Stimulated activated CD8-positive, alpha-beta memory T cell treated with anti-CD3 and anti-CD28 coated beads, Interleukin-7, amount 100 ng/mL, for 4 hours (primary cell): Measurements from ENCODE around the gene RAPGEF1.
"Not testable (repeated sequence)": the region's sequence is repeated elsewhere in the genome, so short reads cannot be mapped to it uniquely, and the experiment has no call there.

ENCODE experiments used
- DNase-seq, 2 donors: peaks; one replicate each; pipeline ENCODE4 v3.0.0-alpha.2; 2020; ENCODE audit warnings: low read depth in 2 of 2

Gene RAPGEF1

DNA sequence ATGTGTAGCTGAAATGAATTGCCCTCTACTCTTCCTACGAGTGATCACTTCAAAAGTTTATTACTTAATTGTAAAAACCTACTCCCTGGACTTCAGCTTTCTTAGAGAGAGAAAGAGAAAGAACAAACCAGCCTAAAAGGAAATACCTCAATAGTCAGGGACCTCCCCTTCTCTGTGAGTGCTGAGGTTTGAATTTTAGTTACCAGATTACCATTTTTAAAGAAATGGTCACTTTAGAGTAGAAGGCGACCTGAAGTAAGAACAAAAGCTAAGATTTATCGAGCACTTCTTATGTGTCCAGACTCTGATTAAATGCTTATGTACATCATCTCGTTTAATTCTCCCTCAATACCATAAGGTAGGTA lies 11.3 kb downstream of the RAPGEF1 start:
- DNase-seq, result no peak

DNA sequence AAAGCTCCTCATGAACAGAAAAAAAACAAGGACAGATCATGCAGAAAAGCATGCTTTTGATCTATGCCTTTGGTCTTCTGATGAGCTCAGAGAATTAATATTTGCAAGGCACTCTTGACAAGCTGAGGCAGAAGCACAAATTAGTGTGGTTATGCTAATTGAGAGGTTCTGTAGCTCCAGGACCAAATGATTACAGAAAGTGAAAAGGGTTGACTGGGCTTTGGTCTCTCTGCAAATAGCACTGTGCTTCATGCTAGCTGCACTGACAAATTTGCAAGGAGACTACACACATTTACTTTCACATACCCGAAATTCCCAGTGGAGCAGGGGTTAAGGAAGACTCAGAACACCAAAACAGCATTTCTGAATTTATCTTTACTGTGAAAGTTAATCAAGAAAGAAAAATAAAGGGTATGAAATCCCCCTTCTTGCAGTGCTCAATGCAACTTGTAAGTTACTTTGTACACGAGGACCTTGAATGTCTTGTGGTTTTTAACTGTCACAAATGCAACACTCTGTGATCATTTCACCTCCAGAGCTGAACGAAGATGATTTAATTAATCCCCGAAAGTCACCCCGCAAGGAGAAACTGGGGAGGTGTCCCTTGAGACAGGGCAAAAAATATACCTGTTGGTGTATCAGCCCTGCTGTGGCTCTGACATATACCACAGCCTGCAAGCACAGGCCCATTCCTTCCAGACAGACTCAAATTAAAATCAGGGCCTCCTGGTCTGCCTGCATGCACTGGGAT lies 11.9 kb downstream of the RAPGEF1 start:
- DNase-seq, result no peak

DNA sequence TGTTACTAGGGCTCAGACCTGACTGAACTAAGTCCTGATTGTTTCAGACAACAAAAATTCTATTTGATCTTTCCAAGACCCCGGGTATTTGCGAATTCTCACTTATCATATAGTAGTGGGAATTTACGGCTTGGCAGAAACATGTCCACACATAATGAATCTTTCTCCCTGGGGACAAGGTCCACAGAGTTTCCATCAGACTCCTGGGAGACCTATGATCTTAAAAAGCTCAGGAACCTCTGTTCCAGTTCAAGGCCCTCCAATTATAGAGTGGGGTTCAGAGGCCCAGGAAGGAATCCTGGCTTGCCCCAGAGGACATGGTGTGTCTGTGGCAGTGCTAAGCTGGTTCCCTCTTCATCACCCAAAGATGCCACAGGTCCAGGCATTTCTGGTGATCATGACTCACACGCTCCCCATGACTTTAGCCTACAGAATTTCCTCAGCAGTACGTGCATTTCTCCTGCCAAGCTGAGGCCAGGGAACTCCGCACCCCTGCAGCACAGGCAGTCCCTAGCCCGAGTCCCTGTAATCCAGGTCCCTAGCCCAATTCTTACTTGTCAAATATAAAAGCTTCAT lies 12.6 kb downstream of the RAPGEF1 start:
- no peak for DNase-seq

DNA sequence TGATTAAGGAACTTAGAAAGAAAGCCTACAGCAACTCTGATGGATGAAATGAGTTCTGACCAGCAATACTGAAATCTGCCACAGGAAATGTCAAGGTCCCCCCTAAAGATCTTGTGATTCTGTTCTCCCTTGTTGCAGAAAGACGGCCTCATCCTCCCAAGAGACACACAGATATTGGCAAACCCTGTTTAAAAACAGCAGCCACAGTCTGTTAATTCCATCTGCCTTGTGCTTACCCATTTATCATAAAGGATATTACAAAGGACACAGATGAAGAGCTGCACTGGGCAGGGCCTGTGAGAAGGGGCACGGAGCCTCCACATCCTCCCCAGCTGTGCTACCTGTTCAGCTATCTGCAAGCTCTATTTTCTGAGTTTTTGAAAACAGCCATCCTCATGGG lies 15.2 kb downstream of the RAPGEF1 start:
- no peak for DNase-seq

DNA sequence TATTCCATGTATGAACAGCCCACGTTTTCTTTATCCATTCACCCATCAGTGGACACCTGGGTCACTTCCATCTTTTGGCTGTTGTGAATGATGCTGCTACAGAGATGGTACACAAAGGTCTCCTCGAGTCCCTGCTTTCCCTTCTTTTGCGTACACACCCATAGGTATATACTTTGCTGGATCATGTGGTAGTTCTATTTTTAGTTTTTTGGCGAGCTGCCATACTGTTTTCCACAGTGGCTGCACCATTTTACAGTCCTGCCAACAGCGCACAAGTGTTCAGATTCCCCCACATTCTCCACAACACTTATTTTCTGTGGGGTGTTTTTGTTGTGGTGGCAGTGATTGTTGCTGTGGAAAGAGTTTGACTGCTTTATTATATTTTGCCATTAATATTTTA lies 16.2 kb downstream of the RAPGEF1 start:
- DNase-seq, result no peak

DNA sequence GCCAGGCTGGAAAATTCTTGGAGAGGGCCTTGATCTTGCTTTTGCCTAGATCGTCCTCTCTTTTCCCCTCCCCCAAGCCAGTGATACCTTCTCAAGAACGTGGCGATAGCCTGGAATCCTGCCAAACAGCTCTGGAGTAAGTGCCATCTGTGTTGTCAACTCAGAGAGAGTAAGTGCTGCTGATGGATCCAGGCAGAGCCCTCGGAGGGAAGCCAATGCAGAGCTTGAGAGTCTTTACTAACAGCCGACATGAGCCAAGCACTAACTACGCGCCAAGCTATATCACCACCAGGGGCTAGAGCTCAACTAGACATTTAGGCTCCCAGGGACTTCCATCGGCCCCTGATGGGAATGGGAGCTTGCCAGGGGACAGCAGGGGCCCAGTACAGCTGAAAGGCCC lies 17.6 kb downstream of the RAPGEF1 start:
- DNase-seq, result no peak

DNA sequence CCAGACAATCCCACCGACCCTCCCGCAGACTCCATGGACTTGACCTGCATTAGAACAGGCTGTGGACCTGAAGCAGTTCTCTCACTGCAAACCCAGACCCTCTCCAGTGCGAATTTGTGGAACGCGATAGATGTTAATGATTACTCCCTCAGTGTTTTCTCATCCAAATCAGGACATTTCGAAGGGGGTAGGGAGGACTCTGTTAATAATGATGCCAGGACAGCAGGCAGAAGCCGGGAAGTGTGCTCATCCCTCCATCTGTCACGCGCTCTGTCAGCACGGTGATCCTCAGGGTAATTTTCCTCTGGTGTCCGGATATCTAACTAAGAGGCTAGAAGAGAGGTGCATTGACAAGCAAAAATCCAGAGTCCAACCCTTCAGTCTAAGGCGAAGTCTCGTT lies 18.8 kb downstream of the RAPGEF1 start:
- DNase-seq, result no peak

DNA sequence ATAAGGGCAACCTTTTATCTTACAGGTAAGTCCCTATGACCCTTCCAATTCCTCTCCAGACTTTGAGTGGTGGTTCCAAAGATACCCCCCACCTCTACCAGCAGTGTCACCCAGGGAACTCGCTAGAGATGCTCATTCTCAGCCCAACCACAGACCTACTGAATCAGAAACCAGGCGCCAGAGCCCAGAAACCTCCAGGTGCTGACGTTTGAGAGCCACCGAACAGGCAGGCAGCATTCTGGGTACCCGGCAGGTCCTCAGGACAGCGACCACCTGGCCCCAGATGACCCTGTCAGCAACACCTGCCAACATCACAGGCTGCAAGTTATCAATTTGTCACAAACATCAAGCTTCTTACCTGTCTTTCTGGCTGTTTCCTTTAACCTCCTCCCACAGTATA lies 19.5 kb downstream of the RAPGEF1 start:
- DNase-seq, result no peak

DNA sequence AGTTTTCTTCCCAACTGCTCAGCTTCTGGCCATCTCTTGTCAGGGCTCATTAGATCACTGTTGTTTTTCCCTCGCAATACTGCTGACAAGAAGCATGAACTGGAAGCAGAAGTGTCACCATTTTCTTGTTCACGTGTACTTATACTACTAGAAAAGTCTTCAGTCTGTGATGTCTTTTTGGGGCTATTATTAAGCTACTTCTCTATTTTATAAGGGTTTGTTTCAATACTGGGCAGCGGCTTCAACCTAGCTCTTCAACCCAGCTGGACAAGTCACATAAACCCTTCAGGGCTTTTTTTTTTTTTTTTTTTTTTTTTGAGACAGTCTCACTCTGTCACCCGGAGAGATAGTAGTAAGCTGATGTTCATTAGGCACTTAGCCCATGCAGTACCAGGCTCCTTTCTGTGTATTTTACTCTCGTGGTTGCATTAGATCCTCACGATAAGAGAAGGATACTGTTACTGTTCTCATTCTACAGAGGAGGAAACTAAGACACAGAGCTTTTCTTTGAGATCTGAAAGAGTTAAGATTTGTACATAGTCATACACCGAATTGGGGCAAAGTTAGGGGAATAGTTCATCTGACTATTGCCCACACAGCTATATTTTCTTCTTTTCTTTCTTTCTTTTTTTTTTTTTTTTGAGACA lies 20.5 kb downstream of the RAPGEF1 start:
- DNase-seq, result no peak

DNA sequence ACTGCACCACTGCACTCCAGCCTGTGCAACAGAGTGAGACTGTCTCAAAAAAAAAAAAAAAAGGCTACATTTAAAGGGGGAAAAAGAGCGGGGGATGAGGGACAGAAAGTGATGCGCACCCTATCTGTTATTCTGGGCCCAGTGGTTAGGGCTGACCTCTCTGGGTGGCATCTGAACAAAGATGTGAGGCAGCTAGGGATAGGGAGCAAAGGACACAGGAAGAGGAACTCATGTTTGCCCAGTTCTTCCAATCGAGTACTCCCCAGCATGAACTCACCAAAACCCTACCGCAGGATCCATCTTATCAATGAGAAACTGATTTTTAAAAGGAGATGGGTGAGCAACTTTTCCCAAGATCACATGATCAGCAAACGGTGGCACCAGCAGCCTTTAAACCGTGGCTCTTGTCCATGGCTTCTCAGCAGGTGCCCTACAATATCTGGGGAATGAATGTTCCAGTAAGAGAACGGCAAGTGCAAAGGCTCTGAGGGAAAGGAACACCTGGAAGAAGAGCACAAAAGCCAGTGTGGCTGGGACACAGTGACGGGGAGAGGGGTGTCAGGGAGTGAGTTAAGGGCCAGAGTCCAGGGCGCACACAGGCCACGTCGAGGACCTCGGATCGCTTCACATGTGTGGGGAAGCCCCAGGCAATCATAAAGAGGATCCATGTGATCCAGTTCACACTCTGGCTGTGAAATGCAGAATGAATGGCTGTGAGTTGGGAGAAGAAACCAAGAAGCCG lies 22.0 kb downstream of the RAPGEF1 start:
- DNase-seq, result no peak

DNA sequence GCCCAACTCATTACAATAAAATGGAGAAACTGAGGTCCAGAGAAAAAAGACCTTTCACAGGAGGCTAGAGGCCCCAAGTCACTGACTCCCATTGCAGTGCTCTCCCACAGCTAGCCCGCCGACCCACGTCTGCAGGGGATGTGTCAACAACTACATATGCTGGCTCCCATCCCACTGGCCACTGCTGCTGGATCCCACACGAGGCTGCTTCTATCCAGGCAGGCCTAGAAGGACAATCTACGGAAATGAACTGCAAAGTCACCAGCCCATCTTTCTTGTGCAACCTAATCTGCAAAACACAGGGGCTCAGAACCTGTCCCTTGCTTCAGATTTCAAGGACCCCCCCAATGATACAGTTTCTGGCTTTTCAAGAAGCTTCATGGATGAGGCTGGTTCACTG lies 24.0 kb downstream of the RAPGEF1 start:
- DNase-seq, result no peak

DNA sequence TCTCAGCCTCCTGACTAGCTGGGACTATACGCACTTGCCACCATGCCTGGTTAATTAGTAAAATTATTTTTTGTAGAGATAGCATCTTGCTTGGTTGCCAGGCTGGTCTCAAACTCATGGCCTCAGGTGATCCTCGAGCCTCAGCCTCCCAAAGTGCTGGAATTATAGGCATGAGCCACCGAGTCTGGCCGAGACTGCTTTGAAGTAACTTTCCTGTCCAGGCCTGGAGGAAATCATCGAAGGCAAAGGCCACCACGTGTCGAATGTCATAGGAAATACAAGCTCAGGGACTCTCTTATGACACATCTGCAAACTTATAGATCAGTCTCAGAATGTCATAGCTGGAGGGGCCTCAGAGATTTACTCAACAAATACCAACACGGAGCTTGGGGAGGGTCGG lies 25.1 kb downstream of the RAPGEF1 start:
- DNase-seq, result no peak

DNA sequence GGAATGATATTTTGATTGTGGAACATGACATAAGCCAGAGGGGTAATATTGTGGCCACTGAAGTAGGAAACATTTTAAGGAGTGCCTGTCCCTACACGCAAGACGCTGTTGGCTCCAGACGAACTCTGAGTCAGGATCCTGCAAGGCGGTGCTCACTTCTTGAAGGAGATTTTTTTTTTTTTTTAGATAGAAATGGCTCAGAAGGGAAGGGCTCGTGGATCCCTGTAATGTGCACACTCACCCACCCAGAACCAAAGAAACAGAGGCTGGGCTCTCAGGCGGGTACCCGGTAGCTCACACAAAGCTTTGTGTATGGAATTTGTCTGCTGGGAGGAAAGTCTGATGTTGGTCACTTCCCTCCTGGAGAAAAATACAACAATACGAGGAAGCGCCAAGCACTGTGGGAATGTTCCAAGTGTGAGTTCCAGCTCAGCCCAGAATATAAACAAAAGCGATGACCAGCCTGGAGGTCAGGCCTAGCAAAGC lies 25.7 kb downstream of the RAPGEF1 start:
- DNase-seq, result no peak

DNA sequence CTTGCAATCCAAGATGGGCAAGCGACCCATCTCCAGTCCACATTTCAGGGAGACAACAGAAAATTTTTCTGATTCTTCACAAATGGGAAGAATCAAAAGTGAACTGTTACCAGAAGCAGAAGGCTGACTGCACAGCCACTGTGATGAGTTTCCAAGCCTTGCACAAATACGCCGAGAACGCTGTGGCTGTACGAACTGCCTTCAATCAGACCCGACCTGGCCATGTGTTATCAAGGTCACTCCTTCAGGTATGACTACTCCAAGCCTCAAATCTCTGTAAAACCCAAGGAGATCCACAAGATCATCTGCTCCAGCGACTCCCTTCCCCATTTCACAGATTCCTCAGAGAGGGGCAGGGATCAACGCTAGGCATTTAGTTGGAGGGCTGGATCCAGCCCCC lies 26.9 kb downstream of the RAPGEF1 start:
- DNase-seq, result no peak

DNA sequence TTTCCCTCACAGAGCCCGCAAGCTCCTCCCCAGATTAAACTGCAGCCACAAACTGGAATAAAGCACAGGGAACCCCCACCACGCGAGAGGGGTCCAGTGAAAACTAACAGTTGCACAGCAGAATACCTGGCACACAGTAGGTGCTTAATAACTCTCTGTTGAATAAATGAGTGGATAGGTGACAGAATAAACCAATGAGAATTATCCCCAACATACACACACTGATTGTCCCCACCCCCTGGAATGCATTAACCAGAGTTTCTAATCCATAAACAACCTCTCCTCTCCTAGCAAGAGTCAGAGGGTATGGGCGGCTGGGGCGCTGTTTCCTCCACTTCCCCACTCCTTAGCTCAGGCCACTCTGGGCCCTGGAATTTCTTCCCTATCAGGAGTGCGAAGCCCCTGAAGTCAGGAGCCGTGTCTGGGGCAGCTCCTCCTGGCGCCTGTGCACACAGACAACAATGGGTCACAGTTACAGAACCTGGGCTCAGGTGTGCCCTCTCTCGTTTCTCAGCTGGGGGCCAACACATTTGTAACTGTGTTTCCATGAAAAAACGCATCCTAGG lies 27.6 kb downstream of the RAPGEF1 start:
- no peak for DNase-seq

DNA sequence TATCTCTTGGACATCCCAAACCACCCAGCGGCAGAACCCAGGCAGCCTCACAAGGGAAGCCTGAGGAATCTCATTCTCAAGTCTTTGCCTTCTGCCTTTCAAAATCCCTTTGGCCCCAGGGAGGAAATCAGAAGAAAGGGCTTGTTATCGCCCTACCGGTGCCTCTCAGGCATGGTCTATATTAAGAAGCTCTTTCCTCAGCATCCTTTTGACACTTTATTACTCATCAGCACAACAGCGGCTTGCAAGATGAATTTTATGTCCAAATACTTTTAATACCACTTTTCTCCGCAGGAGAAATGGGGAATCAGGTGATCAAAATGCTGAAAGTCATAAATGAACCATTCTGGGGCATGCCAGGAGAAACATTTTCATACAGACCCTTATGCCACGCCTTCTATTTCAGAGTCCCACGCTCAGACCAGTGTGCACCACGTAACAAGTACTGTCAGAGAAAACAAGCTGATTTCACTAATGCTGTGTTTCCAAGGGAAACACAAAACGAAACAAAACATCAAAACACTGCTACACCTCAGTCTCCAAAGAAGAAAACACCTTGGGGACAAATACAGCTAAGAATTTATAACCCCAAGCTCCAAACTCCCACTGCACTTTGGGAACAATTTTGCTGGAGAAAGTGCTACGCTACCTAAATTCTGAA lies 30.0 kb downstream of the RAPGEF1 start:
- no peak for DNase-seq

DNA sequence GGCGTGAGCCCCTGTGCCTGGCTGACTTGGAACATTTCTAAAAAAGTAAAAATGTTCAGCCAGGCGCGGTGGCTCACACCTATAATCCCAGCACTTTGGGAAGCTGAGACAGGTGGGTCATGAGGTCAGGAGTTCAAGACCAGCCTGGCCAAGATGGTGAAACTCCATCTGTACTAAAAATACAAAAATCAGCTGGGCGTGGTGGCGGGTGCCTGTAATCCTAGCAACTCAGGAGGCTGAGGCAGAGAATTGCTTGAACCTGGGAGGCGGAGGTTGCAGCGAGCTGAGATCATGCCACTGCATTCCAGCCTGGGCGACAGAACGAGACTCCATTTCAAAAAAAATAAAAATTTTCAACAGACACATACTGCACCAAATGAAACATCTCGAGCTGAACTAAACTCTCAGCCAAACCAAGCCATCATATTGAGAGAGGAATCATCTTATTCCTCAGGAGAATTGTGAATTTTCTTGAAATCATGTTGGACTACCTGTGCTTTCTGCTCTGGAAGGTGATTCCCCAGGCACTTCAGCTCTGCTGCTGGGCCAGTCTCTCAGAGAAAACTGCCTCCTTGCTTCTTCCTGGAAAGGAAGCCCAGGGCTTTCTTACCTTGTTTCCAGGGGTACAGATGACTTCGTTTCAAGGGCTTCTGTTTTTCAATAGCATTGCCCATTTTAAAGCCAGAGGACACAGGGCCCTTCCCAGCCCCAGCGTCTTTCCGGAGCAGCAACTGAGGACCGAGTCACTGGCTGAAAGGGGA lies 30.7 kb downstream of the RAPGEF1 start:
- not testable (repeated sequence) for DNase-seq

DNA sequence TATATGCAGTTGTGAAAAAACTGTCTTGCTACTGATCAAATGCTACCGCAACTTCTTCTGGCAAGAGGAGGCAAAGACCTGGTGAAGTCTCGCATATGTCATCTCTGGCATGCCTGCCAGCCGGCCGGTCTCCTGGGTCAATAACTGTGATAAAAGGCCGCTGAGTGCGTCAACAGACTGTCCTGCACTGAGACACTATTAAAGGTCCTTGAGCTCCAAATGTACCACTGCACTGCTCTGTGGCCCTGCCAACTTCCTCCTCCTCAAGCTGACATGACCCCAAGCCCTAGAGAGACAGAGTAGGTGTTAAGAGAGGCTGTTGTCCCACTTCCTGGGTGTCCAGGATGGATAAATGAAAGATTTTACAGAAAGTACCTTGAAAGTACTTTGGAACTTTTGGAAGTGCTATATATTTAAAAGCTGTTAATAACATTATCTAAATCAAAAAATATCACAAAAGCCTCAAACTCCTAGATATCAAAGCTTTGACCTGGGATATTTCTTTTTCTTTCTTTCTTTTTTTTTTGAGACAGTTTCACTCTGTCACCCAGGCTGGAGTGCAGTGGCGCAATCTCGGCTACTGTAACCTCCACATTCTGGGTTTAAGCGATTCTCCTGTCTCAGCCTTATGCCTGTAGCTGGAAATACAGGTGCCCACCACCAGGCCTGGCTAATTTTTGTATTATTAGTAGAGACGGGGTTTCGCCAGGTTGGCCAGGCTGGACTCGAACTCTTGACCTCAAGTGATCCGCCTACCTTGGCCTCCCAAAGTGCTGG lies 31.5 kb downstream of the RAPGEF1 start:
- DNase-seq, result no peak

DNA sequence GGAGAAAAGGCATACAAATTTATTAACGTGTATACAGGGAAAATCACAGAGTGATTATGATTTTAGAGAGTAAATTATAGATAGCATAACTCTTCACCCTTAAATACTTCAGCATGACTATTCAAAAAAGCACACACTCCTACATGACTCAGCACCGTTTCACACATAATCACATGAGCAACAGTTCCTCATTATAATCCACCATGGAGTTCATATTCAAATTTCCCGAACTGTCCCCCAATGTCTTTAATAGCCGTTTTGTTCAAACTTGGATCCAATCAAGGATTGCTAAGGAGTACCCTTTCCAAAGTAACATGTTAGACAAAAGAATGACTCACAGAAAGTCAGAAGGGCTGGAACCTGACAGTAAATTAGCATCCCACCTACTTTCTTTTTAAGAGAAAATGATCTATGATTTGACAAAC lies 32.1 kb downstream of the RAPGEF1 start:
- DNase-seq, result no peak

DNA sequence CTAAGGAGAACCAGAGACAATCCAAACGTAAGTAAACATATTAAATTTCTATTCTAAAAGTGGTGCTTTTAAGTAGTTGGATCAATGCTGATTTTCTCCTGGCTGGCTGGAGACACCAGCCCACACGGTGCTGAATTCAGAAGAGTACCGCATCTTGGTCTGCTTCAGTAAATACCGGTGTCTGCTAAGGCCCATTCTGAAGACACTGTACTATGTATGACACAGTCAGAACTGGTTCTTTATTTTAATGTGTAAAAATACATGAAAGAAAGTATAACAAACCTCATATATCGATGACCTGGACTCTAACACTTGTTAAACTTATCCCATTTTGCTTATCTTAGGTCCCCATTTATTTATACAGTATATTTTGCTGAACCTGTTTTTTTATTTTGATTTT lies 32.8 kb downstream of the RAPGEF1 start:
- DNase-seq, result no peak
